ENCODE data around the gene ACBD6.

DNA sequence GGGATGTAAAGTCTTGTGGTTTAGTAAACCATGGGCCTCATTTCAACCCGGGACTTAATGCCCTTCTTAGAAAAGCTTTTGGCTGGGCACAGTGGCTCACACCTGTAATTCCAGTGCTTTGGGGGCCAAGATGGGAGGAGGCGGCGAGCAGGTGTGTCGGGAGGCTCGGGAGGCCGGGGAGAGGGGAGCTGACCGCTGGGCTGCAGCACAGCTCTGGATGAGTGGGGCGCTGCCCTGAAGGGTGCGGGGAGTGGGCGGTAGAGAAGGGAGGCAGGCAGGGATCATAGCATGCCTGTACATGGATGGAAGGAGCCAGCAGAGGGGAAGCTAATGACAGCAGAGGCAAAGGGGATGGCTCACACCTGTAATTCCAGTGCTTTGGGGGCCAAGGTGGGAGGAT, 241.3 kb downstream of the ACBD6 start:
- TF ChIP-seq PKNOX1 (IDR thresholded peaks at IDR 0.05), result no peak
- TF ChIP-seq POLR2A (IDR thresholded peaks at IDR 0.05; ENCODE audit: low read depth, low read length), result no peak
- TF ChIP-seq TAF1 (IDR thresholded peaks at IDR 0.05; ENCODE audit: borderline replicate concordance, low read depth, low read length), result no peak

All from GM12878 (cell line).